Endothelial cell of umbilical vein (primary cell): ENCODE measurements around the gene WFIKKN1. TPM values are rescaled to one million over a fixed set of nuclear protein-coding genes. Genes with fewer than 3 reads are reported as not detected.

Experiments
- BruUV-seq: library from RNA; stranded (reverse); fragments of 400-500 nt; replicated peaks from 2 replicates; lab custom pipeline; 2021; lab: Mats Ljungman, UMichigan
- CTCF ChIA-PET: fragments of 300-600, 350-600 bp; sonication (Branson Sonifier 250); formaldehyde crosslinking; loops from one replicate; lab custom pipeline; 2021; ENCODE audit warnings: antibody characterized with exemption, inconsistent platforms; lab: Charles Lee
- POLR2A ChIA-PET: fragments of 300-600, 350-600 bp; sonication (Branson Sonifier 250); formaldehyde crosslinking; loops from one replicate; lab custom pipeline; 2021; ENCODE audit warnings: antibody characterized with exemption, inconsistent platforms; lab: Charles Lee
- DNase-seq: peaks from one replicate; pipeline ENCODE4 v3.0.0-alpha.2; 2011; ENCODE audit warnings: low read depth, low spot score
- FAIRE-seq: peaks from 2 replicates; lab custom pipeline; 2011; peaks lifted over from hg19 to GRCh38; lab: Jason Lieb, UNC
- H2AFZ ChIP-seq: 2 replicates; pipeline ENCODE4 v1.6.0; 2012; ENCODE audit warnings: low read depth, low read length, control low read depth, inconsistent platforms
- H3K27ac ChIP-seq: 2 replicates; pipeline ENCODE4 v1.5.1; 2011; ENCODE audit warnings: low read depth, mild to moderate bottlenecking, control low read depth, low read length, moderate library complexity; ENCODE audit not compliant: insufficient read depth
- H3K27me3 ChIP-seq, 2 experiments: 2 replicates each; pipeline versions ENCODE4 v1.6.0 to v1.6.1; 2011; ENCODE audit warnings: low read length in 2 of 2, mixed read lengths in 1 of 2; ENCODE audit not compliant: control insufficient read depth in 2 of 2, insufficient read depth in 2 of 2
- H3K36me3 ChIP-seq, 2 experiments: 2 replicates in 1 of 2; 3 replicates in 1 of 2; pipeline ENCODE4 v1.5.1; 2011; ENCODE audit warnings: low read length in 2 of 2, mild to moderate bottlenecking in 1 of 2, moderate library complexity in 1 of 2; ENCODE audit not compliant: control insufficient read depth in 2 of 2, insufficient read depth in 2 of 2; ENCODE audit errors: extremely low read depth in 1 of 2
- H3K4me1 ChIP-seq: 3 replicates; pipeline ENCODE4 v1.5.1; 2011; ENCODE audit warnings: mild to moderate bottlenecking, low read length; ENCODE audit not compliant: control insufficient read depth, insufficient read depth; ENCODE audit errors: extremely low read depth
- H3K4me2 ChIP-seq: 2 replicates; pipeline ENCODE4 v1.6.1; 2011; ENCODE audit warnings: low read length, control low read depth, mixed read lengths; ENCODE audit not compliant: insufficient read depth
- H3K4me3 ChIP-seq, 3 experiments: fragments of 200-600 bp in 1 of 3; sonication (generic), shearing (Covaris generic) in 1 of 3; replicated peaks in 1 of 3; 2 replicates each; pipeline ENCODE4 v1.5.1; 2011 to 2016; ENCODE audit warnings: control low read depth in 3 of 3, low read length in 3 of 3, mild to moderate bottlenecking in 2 of 3, inconsistent platforms in 1 of 3, low read depth in 1 of 3, moderate library complexity in 1 of 3; ENCODE audit not compliant: insufficient read depth in 1 of 3
- H3K79me2 ChIP-seq: 2 replicates; pipeline ENCODE4 v1.6.0; 2012; ENCODE audit warnings: low read length, inconsistent platforms; ENCODE audit not compliant: control insufficient read depth, insufficient read depth
- H3K9ac ChIP-seq: replicated peaks from 2 replicates; pipeline ENCODE3; 2011; ENCODE audit warnings: low read length, control low read depth; ENCODE audit not compliant: insufficient read depth; ENCODE audit errors: extremely low read depth
- H3K9me1 ChIP-seq: replicated peaks from 3 replicates; pipeline ENCODE4 v1.6.0; 2011; ENCODE audit warnings: mild to moderate bottlenecking, low read length; ENCODE audit not compliant: control insufficient read depth, insufficient read depth; ENCODE audit errors: extremely low read depth
- H3K9me3 ChIP-seq: replicated peaks from 2 replicates; pipeline ENCODE4 v1.5.1; 2012; ENCODE audit warnings: low read length, inconsistent platforms; ENCODE audit not compliant: control insufficient read depth, insufficient read depth
- H4K20me1 ChIP-seq: replicated peaks from 2 replicates; pipeline ENCODE3; 2011; ENCODE audit warnings: mild to moderate bottlenecking, low read length; ENCODE audit not compliant: control insufficient read depth, insufficient read depth; ENCODE audit errors: extremely low read depth
- FOS ChIP-seq: IDR thresholded peaks from 2 replicates; pipeline ENCODE4 v1.6.1; 2011; ENCODE audit warnings: mild to moderate bottlenecking, low read length, moderate library complexity, borderline replicate concordance; ENCODE audit not compliant: insufficient read depth
- JUN ChIP-seq: IDR thresholded peaks from 2 replicates; pipeline ENCODE4 v1.6.1; 2011; ENCODE audit warnings: borderline replicate concordance, low read depth; ENCODE audit not compliant: insufficient read length, insufficient read depth
- POLR2AphosphoS5 ChIP-seq: IDR thresholded peaks from 2 replicates; pipeline ENCODE4 v1.6.1; 2012; ENCODE audit warnings: low read depth, mild to moderate bottlenecking, control low read depth, low read length, moderate library complexity; ENCODE audit not compliant: insufficient read depth
- dilution Hi-C: fragments of 300-500 bp; cut with MboI; formaldehyde crosslinking; loops from one replicate; pipeline ENCODE4 v1.15.0; 2019; ENCODE audit warnings: low sequenced_read_pairs; ENCODE audit not compliant: extremely low pct_ligation_motif_present
- intact Hi-C: fragments of 100-400 bp; cut with micrococcal nuclease; formaldehyde crosslinking; loops from one replicate; pipeline ENCODE4 v1.10.0; 2022
- polyA plus RNA-seq, 4 experiments: library from polyadenylated mRNA; depleted of rRNA in 3 of 4; stranded (reverse) in 3 of 4; unstranded in 1 of 4; fragments of >200 nt; gene quantifications; 2 replicates each; pipeline versions ENCODE4 v1.2.1 to v1.2.3, GENCODE V29; 2011 to 2012; ENCODE audit warnings: missing spikeins in 1 of 4
- total RNA-seq: library from RNA; stranded (reverse); gene quantifications from 2 replicates; pipeline ENCODE4 v1.2.3, GENCODE V29; 2021
- TF ChIP-seq, protein P1 (sequence below), 2 donors: IDR thresholded peaks; 1 replicate in 1 of 2; 2 replicates in 1 of 2; pipeline ENCODE4 v1.5.1; 2011; ENCODE audit warnings: low read length in 2 of 2, mild to moderate bottlenecking in 2 of 2, moderate library complexity in 2 of 2, control low read depth in 1 of 2, inconsistent platforms in 1 of 2, low read depth in 1 of 2; ENCODE audit not compliant: insufficient read depth in 1 of 2; ENCODE audit errors: extremely low read depth in 1 of 2

Gene WFIKKN1
- total and polyA plus RNA-seq, 2 donors (not counting 3 experiments of a cell fraction or from before 2014, with no cell fraction given), result 0.06 to 0.40 TPM

DNA sequence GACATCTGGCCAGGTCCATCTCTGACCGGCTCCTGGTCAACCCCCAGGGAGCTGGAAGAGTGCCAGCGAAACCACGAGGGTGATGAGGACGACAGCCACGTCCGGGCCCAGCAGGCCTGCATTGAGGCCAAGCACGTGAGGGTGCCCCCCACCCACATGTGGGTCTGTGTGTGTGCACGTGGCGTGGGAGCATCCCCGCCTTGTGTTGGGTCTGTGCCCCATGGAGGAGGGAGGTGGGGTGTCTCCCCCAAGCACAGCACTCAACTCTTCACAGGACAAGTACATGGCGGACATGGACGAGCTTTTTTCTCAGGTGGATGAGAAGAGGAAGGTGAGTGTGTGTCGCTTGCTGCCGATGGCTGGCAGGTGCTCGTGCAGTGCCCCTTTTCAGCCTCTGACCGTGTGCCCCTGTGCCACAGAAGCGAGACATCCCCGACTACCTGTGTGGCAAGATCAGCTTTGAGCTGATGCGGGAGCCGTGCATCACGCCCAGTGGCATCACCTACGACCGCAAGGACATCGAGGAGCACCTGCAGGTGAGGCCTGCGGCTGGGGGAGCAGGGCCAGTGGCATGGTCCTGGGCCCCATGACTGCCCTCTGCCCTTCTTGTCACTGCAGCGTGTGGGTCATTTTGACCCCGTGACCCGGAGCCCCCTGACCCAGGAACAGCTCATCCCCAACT lies 51.1 kb downstream of the WFIKKN1 start:
- dilution Hi-C loops, result no loop called here
- Histone ChIP-seq H3K4me2 (peak overlapping the region; percentile 66), H3K27ac (no peak overlapping the region), H3K4me1 (peaks cover 20% of the 10 kb centered on the region), H3K36me3 (peaks cover 7 to 19% of the 10 kb centered on the region in 2 experiments), H3K79me2 (peaks cover 31% of the 10 kb centered on the region), H4K20me1 (no peaks in the 10 kb centered on the region), H2AFZ (no peak overlapping the region), H3K4me3 (no peak overlapping the region), H3K9me3 (no peaks in the 10 kb centered on the region), H3K27me3 (no peaks in the 10 kb centered on the region), H3K9ac (no peak overlapping the region), H3K9me1 (no peaks in the 10 kb centered on the region)
- BruUV-seq, result TSS peak; percentile 43
- no peak for FAIRE-seq
- POLR2A ChIA-PET, result no interaction called here
- no peak for DNase-seq
- intact Hi-C loops, result no loop called here
- TF ChIP-seq FOS, result no peak
- TF ChIP-seq POLR2AphosphoS5, result no peak
- no peak for TF ChIP-seq JUN
- TF ChIP-seq, protein P1, sequence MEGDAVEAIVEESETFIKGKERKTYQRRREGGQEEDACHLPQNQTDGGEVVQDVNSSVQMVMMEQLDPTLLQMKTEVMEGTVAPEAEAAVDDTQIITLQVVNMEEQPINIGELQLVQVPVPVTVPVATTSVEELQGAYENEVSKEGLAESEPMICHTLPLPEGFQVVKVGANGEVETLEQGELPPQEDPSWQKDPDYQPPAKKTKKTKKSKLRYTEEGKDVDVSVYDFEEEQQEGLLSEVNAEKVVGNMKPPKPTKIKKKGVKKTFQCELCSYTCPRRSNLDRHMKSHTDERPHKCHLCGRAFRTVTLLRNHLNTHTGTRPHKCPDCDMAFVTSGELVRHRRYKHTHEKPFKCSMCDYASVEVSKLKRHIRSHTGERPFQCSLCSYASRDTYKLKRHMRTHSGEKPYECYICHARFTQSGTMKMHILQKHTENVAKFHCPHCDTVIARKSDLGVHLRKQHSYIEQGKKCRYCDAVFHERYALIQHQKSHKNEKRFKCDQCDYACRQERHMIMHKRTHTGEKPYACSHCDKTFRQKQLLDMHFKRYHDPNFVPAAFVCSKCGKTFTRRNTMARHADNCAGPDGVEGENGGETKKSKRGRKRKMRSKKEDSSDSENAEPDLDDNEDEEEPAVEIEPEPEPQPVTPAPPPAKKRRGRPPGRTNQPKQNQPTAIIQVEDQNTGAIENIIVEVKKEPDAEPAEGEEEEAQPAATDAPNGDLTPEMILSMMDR (IDR thresholded peaks at IDR 0.05; ENCODE audit: extremely low read depth in 1 of 2, insufficient read depth in 1 of 2, low read depth in 1 of 2, low read length in 2 of 2), result no peak
- CTCF ChIA-PET, result interaction anchor here (0.8 to 1.8 kb wide), 4 partner anchors 15 to 289 kb away, joined by 3 to 5 read pairs (median 4); no protein-coding TSS in a partner anchor
